RPMI7951 (cell line): Measurements from ENCODE around the gene TSHZ2. TPM values are rescaled to one million over a fixed set of nuclear protein-coding genes. Genes with fewer than 3 reads are reported as not detected.
"Not testable (repeated sequence)": the region's sequence is repeated elsewhere in the genome, so short reads cannot be mapped to it uniquely, and the experiment has no call there.

ENCODE experiments used
- DNase-seq: peaks from one replicate; pipeline ENCODE4 v3.0.0-alpha.2; 2012; ENCODE audit warnings: low read depth
- total RNA-seq: library from RNA; depleted of rRNA; stranded (reverse); fragments of >200 nt; shearing (Covaris generic); gene quantifications from 2 replicates; pipeline ENCODE4 v1.2.3, GENCODE V29; 2014

Gene TSHZ2
- total RNA-seq, 1 experiment from 2014 or later, result 0.12 TPM

DNA sequence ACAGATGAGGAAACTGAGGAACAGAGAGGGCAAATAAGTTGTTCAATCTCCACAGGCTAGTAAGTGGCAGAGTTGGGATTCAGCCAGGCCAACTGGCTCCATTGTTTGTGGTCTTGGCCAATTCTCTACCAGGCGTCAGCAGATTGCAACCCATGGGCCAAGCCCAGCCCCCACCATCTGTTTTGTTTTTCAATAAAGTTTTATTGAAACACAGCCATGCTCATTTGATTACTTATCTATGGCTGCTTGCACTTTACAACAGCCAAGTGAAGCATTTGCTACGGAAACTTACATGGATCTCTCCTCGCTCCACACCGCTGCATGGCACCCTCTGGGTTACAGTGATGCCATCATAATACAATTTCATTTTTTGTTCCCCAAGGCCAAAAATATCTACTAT is 530.7 kb downstream of the TSHZ2 start:
- no peak for DNase-seq

DNA sequence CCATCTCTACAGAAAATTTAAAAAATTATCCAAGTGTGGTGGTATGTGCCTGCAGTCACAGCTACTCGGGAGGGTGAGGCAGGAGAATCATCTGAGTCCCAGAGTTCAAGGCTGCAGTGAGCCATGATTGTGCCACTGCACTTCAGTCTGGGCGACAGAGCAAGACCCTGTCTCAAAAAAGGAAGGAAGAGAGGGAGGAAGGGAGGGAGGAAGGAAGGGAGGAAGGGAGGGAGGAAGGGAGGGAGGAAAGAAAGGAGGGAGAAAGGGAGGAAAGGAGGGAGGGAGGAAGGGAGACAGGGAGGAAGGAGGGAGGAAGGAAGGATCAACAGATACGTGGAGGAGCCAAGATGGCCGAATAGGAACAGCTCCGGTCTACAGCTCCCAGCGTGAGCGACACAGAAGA is 531.4 kb downstream of the TSHZ2 start:
- DNase-seq, result no peak

DNA sequence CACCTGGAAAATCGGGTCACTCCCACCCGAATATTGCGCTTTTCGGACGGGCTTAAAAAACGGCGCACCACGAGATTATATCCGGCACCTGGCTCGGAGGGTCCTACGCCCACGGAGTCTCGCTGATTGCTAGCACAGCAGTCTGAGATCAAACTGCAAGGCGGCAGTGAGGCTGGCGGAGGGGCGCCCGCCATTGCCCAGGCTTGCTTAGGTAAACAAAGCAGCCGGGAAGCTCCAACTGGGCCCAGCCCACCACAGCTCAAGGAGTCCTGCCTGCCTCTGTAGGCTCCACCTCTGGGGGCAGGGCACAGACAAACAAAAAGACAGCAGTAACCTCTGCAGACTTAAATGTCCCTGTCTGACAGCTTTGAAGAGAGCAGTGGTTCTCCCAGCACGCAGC is 531.9 kb downstream of the TSHZ2 start:
- not testable (repeated sequence) for DNase-seq

DNA sequence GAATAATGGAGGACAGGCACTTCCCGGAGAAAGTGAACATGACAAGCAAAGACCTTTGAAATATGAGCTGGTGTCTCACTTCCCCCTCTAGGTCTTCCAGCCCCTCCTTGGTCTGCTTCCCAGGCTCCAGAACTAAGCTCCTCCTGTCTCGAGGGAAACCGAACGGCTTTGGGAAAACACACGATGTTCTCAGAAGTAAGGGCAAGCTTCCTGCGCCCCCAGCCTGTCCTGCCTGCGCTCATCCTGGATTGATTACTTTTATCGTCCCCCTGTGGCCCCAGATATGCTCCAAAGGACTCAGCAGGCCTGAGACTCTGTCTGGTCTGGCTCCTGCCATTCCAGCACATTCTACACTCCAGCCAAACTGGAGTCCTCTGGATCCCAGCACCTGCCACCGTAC is 538.1 kb downstream of the TSHZ2 start:
- no peak for DNase-seq

DNA sequence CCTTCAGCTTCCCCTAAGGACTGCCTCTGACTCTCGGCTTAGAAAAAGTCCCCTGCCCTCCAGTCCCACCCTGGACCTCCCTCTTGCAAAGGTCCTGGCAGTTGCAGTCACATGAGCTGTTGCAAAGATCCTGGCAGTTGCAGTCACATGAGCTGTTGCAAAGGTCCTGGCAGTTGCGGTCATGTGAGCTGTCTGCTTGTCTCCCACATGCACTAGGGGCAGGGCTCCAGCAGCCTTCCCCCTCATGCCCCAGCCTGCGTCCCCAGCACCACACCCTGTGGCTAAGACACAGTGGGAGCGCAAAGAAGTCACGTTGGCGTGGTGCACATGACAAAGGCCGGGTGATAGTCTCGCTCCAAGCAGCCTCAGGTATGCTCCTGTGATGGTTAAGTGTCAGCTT is 538.5 kb downstream of the TSHZ2 start:
- no peak for DNase-seq

DNA sequence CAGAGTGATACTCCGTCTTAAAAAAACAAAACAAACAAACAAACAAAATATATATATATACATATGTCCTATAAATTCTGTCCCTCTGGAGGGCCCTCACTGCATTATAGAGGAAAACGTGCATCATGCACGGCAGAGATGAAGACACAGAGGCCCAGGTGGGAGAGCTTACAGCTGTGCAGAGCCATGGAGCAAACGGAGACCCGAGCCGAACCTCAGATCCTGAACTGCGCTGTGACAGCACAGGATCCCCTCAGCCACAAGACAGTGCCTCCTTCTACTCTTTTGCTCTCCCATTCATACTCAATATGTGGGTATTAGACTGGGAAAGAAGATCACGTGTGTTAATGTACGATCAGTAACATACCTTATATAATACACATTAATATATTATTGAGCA is 539.9 kb downstream of the TSHZ2 start:
- no peak for DNase-seq

DNA sequence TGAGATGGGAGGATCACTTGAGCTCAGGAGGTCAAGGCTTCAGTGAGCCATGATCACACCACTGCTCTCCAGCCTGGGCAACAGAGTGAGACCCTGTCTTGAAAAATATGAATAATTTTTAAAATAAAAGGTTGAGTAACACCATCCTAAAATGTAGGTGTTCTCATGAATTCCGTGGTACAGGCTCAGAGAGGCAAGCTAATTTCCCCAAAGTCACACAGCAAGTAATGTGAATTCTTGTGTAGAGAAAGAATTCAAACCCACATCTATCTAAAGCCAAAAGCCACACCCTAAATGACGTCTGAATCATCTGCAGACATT is 541.0 kb downstream of the TSHZ2 start:
- DNase-seq, result peak; percentile 28

DNA sequence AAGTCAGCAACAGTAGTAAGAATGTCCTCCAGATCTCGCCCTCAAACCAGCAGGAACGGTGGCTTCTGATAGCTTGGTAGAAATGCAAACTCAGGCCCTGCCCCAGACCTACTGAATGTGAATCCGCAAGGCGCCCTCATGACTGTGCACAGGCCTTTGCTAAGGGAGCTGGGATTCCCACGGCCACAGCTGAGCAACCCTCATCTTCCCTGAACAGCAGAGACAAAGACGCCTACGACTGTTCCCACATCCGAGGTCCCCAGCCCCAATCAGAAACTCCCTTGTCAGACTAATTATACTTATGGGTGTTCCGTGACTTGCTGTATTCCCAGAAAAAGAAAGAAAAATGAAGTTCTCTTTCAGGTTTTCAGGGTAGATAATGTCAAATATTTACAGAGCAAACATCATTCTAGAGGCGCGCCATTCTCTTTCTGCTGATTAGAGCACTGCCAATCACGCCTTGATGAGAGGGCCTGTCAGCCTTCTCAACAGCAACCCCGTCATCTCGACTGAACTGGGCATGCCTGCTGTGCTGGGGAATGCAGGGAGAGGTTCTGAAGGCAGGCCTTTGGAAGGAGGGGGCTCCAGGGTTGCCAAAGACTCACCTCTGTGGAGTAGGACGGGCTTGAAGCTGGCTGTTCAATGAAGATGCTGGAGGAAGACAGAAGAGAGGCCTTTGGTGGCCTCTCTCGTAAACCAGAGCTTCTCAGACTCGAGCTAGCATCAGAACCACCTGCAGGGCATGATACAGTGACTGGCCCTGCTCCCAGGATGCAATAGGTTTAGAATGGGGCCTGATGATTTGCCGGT is 541.5 kb downstream of the TSHZ2 start:
- DNase-seq, result no peak

DNA sequence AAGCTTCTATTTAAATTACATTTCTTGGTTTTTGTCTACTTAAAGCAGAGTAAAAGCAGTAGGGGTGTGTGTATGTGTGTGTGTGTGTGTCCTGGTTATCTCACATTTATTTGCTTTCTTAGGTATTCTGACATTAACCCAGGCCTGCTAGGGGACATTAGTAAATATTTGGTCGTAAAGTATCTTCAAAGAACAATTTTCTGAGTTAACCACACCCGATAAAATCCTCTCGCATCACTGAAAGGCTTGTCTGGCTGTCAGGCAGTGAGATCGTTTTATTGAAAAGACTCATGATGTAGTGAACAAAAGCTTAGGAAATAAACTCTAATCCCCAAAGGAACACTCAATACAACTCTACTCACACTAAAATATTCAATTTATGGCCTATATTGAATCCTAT is 543.6 kb downstream of the TSHZ2 start:
- DNase-seq, result no peak

DNA sequence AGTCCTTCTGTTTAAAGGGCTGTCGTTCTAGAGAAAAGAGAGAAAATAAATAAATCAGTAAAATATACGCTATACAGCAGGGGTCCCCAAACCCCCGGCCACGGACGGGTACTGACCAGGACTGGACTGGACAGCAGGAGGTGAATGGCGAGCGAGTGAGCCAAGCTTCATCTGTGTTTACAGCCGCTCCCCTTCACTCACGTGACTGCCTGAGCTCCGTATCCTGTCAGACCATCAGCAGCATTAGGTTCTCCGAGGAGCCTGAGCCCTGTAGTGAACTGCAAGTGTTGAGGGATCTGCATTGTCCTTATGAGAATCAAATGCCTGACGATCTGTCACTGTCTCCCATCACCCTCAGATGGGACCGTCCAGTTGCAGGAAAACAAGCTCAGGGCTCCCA is 545.0 kb downstream of the TSHZ2 start:
- DNase-seq, result peak; percentile 52

DNA sequence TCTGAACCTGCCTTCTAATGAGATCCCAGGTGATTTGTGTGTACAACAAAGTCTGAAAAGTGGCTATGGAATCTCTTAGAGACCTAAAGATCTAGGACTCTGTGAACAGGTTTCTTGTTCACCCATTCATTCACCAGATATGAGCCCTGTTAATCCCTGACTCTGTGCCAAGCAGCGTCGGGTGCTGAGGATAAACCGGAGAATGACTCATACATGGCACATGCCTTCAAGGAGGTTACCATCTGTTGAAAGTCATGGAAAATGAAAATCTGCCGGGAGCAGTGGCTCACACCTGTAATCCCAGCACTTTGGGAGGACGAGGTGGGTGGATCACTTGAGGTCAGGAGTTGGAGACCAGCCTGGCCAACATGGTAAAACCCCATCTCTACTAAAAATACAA is 549.3 kb downstream of the TSHZ2 start:
- DNase-seq, result peak; percentile 81

DNA sequence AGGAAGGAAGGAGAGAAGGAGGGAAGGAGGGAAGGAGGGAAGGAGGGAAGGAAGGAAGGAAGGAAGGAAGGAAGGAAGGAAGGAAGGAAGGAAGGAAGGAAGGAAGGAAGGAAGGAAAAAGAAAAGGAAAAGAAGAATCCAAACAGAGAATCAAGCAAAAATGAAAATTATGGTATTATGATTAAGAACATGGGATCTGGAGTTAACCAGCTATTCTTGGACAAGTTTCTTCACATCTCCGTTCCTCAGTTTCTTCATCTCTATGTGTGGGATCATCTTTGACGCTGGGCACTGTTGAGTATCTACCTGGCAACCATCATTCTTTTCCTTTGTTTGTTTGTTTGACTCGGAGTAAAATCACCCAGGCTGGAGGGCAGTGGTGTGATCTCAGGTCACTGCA is 549.9 kb downstream of the TSHZ2 start:
- DNase-seq, result no peak

DNA sequence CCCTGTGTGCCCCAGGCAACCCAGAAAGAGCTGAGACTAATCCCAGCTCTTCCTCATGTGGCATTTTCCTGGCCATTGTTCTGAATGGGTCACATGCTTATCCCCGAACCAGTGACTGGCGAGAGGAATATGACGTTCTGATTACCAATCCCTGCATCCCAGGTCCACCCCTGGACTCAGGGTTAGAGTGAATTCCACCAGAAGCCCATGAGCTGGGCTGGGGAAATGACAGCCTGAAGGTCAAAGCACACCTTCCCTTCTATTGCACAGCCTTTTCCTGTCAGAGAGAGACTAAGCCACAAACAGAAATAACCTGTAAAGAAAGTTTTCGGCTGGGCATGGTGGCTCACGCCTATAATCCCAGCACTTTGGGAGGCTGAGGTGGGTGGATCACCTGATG is 550.5 kb downstream of the TSHZ2 start:
- DNase-seq, result no peak

DNA sequence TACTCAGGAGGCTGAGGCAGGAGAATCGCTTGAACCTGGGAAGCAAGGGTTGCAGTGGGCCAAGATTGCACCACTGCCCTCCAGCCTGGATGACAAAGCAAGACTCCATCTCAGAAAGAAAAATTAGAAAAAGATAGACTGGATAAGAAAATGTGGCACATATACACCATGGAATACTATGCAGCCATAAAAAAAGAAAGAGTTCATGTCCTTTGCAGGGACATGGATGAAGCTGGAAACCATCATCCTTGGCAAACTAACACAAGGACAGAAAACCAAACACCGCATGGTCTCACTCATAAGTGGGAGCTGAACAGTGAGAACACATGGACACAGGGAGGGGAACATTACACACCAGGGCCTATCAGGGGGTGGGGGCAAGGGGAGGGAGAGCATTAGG is 551.5 kb downstream of the TSHZ2 start:
- DNase-seq, result not testable (repeated sequence)

DNA sequence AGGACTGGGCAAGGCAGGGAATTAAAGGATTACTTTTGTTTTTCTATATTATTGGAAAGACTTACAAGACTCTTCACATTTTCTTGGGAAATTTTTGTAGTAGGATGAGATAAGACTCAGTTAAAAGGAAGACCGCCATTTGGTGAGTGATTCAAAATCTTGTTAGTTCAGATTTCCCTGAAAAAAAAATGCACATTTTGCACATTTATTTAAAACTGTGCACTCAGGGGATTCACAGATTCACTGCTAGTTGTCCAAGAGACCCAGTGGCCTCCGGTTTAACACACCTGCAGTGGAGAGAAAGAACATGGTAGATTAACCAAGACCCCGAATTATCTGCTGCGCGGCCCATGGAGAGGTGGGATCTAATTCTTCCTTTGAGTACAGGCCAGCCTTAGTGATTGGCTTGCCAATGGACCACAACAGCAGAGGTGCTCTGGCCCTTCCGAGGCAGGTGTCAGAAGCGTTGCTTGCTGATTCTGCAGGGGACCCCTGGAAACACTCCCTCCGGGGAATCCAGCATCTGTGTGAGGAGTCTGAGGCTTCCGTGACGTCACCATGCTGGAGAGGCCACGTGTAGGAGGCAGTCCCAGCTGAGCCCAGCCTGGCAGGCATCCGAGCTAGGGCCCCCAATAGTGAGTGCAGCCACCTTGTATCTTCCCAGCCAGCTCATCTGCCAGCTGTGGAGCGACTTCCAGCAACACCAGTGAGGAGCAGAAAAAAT is 552.6 kb downstream of the TSHZ2 start:
- DNase-seq, result no peak

DNA sequence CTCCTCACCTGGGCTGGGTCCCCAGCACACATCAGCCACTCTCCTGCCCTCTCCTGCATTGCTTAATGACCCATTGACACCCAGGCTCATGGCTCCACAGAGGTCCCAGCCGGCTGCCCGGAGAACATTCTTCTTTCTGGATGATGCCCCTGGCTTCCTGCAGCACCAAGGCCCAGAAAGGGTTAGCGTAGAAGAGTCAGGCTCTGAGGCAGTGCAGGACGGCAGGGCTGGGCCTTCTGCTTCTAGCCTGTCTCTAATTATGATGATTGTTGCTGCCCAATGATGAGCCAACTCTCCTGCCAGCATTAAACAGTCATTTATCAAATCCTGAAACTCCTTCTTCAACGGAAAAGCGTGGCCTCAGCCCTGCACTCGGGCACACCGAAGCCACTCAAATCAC is 555.0 kb downstream of the TSHZ2 start:
- DNase-seq, result no peak

DNA sequence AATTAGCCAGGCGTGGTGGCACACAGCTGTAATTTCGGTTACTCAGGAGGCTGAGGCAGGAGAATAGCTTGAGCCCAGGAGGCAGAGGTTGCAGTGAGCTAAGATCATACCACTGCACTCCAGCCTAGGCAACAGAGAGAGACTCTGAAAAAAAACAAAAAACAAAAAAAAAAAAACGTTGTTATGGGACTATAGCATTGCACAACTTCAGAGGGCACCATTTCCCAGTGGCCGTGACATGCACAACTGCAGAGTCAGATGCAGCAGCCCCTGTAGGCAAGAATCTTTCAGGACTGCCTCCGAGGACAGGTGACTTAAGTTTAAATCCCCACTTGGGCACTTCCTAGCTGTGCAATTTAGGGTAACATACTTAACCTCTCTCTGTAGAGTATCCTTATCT is 557.5 kb downstream of the TSHZ2 start:
- DNase-seq, result no peak

DNA sequence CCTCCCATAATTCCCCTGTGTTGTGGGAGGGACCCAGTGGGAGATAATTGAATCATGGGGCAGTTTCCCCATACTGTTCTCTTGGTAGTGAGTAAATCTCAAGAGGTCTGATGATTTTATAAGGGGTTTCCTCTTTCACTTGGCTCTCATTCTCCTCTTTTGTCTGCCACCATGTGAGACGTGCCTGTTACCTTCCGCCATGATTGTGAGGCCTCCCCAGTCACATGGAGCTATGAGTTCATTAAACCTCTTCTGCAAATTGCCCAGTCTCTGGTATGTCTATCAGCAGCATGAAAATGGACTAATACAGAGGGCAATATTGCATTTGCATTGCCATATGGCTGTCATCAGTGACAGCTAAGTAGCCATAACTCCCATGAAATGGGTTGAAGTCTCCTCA is 558.3 kb downstream of the TSHZ2 start:
- DNase-seq, result no peak

DNA sequence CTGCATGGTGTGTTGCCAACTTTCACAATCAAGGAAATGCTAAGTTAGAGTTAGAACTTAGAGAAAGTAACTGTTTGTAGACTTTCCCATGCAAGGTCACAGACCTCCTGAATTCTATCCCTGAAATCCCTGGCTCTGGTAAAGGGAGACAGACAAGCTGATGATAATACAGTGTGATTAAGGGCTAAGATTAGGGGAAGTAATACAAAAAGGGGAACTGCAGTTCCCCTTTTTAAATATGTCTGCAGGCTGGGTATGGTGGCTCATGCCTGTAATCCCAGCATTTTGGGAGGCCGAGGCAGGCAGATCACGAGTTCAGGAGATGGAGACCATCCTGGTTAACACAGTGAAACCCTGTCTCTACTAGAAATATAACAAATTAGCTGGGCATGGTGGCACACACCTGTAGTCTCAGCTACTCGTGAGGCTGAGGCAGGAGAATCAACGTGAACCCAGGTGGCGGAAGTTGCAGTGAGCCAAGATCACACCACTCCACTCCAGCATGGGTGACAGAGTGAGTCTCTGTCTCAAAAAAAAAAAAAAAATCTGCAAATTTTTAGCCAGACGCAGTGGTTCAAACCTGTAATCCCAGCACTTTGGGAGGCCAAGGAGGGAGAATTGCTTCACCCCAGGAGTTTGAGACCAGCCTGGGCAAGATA is 560.6 kb downstream of the TSHZ2 start:
- not testable (repeated sequence) for DNase-seq

DNA sequence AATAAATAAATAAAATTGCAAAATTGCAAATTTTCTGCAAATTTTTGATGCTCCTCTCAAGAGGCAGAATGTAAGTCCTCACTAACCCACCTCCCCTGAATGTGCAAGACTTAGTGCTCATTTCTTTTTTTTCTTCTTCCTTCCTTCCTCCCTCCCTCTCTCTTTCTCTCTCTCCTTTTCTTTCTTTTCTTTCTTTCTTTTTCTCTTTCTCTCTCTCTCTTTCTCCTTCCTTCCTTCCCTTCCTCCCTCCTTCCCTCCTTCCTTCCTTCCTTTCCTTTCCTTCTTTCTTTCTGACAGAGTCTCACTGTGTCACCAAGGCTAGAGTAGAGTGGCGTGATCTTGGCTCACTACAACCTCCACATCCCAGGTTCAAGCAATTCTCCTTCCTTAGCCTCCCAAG is 561.3 kb downstream of the TSHZ2 start:
- DNase-seq, result no peak

DNA sequence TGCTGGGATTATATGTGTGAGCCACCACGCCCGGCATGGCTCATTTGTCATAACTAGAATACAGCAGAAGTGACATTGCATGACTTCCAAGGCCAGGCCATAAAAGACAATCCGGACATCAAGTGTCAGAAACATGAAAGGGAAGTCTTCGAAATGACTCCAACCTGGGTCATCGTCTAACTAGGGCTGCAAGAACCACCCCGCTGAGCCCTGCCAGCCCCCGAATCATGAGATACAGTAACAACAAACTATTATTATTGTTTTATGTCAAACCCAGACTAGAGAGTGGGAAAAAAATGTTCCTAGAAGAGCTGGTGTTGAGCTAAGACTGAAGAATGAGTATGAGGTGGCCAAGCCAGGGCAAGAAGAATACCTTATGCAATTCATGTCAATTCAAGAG is 561.9 kb downstream of the TSHZ2 start:
- DNase-seq, result no peak

DNA sequence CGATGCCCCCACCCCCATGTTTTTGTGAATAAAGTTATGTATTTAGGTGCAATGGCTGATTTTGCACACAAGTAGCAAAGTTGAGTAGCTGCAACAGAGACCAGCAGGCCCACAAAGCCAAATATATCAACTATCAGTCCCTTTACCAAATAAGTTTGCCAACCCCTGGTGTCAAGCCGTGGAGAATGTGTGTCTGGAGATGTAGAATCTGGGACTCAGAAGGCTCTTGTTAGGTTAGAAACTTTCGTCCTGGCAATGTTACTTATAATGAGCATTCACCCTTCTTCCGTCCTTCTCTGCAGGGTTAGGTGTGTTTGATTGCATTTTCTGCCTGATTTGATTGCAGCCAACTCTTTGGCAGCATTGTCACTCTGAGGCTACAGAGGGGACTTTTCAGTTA is 563.7 kb downstream of the TSHZ2 start:
- no peak for DNase-seq

DNA sequence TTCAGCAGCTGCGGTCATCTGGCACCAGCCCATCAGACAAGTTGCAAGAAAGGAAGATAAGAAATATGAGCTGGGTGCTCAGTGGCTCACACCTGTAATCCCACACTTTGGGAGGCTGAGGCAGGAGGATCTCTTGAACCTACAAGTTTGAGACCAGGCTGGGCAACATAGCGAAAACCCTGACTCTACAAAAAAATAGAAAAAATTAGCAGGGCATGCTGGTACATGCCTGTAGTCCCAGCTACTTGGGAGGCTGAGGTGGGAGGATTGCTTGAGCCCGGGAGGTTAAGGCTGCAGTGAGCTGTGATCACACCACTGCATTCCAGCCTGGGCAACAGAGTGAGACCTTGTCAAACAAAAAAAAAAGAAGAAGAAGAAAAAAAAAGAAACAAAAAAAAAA is 564.2 kb downstream of the TSHZ2 start:
- not testable (repeated sequence) for DNase-seq
